Lower leg skin (tissue), 3 donors: ENCODE data around the gene ZSWIM1.

Source experiments
- CTCF ChIP-seq, 3 donors: fragments of 450-650 bp; IDR thresholded peaks; one replicate each; pipeline ENCODE4 v1.5.1; 2016; ENCODE audit warnings: antibody characterized with exemption in 3 of 3, mild to moderate bottlenecking in 3 of 3, moderate library complexity in 2 of 3
- POLR2A ChIP-seq, 2 donors: fragments of 450-650 bp; IDR thresholded peaks; one replicate each; pipeline ENCODE4 v1.6.1; 2016 to 2017; ENCODE audit warnings: antibody characterized with exemption in 2 of 2, mild to moderate bottlenecking in 1 of 2, moderate library complexity in 1 of 2

GRCh38 chr20:45908084-45908483, 27.1 kb downstream of the ZSWIM1 start:
- TF ChIP-seq POLR2A (IDR thresholded peaks at IDR 0.05) (no peak), CTCF (IDR thresholded peaks at IDR 0.05) (no peak)
